ENCODE data around the gene NAA10. TPM values are rescaled to one million over a fixed set of nuclear protein-coding genes. Genes with fewer than 3 reads are reported as not detected.

Gene NAA10
- total RNA-seq, 1 donor from 2014 or later = 127 TPM

GRCh38 chrX:153927922-153928760 is 6.7 kb downstream of the NAA10 start:
- H3K9me3 Mint-ChIP-seq = no peaks in the 10 kb centered on the region
- DNase-seq (ENCODE audit: low spot score) = peak; percentile 90
- no peaks in the 10 kb centered on the region for H3K27me3 Mint-ChIP-seq (ENCODE audit: low read depth)
- peak overlapping the region; percentile 86 for H3K4me3 Mint-ChIP-seq (ENCODE audit: low read depth)
- peak overlapping the region; percentile 99 for H3K27ac Mint-ChIP-seq
- H3K4me1 Mint-ChIP-seq (ENCODE audit: low read depth) = peaks cover 20% of the 10 kb centered on the region
- peaks cover 38% of the 10 kb centered on the region for H3K36me3 Mint-ChIP-seq (ENCODE audit: low read depth)
- intact Hi-C loops (cut with micrococcal nuclease) = loop anchor here (1.0 to 10.0 kb wide), 7 partner anchors 19 to 551 kb away; partner anchors contain the start of genes EMD, FLNA, HCFC1 and IDH3G

- peak overlapping the region; percentile 99 for H3K27ac Mint-ChIP-seq
- no peak for DNase-seq (ENCODE audit: low spot score)
- H3K9me3 Mint-ChIP-seq = no peaks in the 10 kb centered on the region
- intact Hi-C loops (cut with micrococcal nuclease) = loop anchor here (5.0 to 10.0 kb wide), 3 partner anchors 163 to 447 kb away; partner anchors contain the start of genes EMD, FLNA, MECP2 and PLXNB3
- H3K36me3 Mint-ChIP-seq (ENCODE audit: low read depth) = peaks cover 43% of the 10 kb centered on the region
- peak overlapping the region; percentile 86 for H3K4me3 Mint-ChIP-seq (ENCODE audit: low read depth)
- no peaks in the 10 kb centered on the region for H3K27me3 Mint-ChIP-seq (ENCODE audit: low read depth)
- H3K4me1 Mint-ChIP-seq (ENCODE audit: low read depth) = peaks cover 21% of the 10 kb centered on the region
Observed at GRCh38 chrX:153927672-153927921, 7.2 kb downstream of the NAA10 start.

GRCh38 chrX:153926858-153927671 is 7.8 kb downstream of the NAA10 start:
- Mint-ChIP-seq H3K4me1 (ENCODE audit: low read depth) (peaks cover 24% of the 10 kb centered on the region), H3K4me3 (ENCODE audit: low read depth) (peak overlapping the region; percentile 86), H3K27ac (peak overlapping the region; percentile 99), H3K9me3 (no peaks in the 10 kb centered on the region), H3K27me3 (ENCODE audit: low read depth) (no peaks in the 10 kb centered on the region), H3K36me3 (ENCODE audit: low read depth) (peaks cover 47% of the 10 kb centered on the region)
- peak; percentile 73 for DNase-seq (ENCODE audit: low spot score)
- intact Hi-C loops (cut with micrococcal nuclease) = loop anchor here (5.0 to 10.0 kb wide), 3 partner anchors 162 to 448 kb away; partner anchors contain the start of genes EMD, FLNA, MECP2 and PLXNB3

GRCh38 chrX:153926552-153926857 is 8.3 kb downstream of the NAA10 start:
- Mint-ChIP-seq H3K27me3 (ENCODE audit: low read depth) (no peaks in the 10 kb centered on the region), H3K36me3 (ENCODE audit: low read depth) (peaks cover 45% of the 10 kb centered on the region), H3K9me3 (no peaks in the 10 kb centered on the region), H3K27ac (peak overlapping the region; percentile 99), H3K4me1 (ENCODE audit: low read depth) (peaks cover 24% of the 10 kb centered on the region), H3K4me3 (ENCODE audit: low read depth) (peak overlapping the region; percentile 86)
- DNase-seq (ENCODE audit: low spot score) = no peak
- intact Hi-C loops (cut with micrococcal nuclease) = loop anchor here (5.0 to 10.0 kb wide), 3 partner anchors 162 to 448 kb away; partner anchors contain the start of genes EMD, FLNA, MECP2 and PLXNB3

GRCh38 chrX:153925739-153926551 is 8.9 kb downstream of the NAA10 start, which contains the start of gene ARHGAP4:
Gene ARHGAP4 (minus strand): TSS chrX:153926264. CDS start chrX:153926202, 62 bp downstream.
- peak; percentile 26 for DNase-seq (ENCODE audit: low spot score)
- H3K36me3 Mint-ChIP-seq (ENCODE audit: low read depth) = peaks cover 41% of the 10 kb centered on the region
- peaks cover 24% of the 10 kb centered on the region for H3K4me1 Mint-ChIP-seq (ENCODE audit: low read depth)
- H3K27ac Mint-ChIP-seq = peak within 1 kb of the TSS; percentile 99
- H3K4me3 Mint-ChIP-seq (ENCODE audit: low read depth) = peak within 1 kb of the TSS; percentile 97
- H3K9me3 Mint-ChIP-seq = no peaks in the 10 kb centered on the region
- no peaks in the 10 kb centered on the region for H3K27me3 Mint-ChIP-seq (ENCODE audit: low read depth)
- intact Hi-C loops (cut with micrococcal nuclease) = loop anchor here (5.0 to 10.0 kb wide), 3 partner anchors 161 to 449 kb away; partner anchors contain the start of genes EMD, FLNA, MECP2 and PLXNB3

- H3K27ac Mint-ChIP-seq = peak overlapping the region; percentile 95
- intact Hi-C loops (cut with micrococcal nuclease) = loop anchor here (5.0 to 10.0 kb wide), 3 partner anchors 161 to 449 kb away; partner anchors contain the start of genes EMD, FLNA, MECP2 and PLXNB3
- DNase-seq (ENCODE audit: low spot score) = no peak
- peaks cover 24% of the 10 kb centered on the region for H3K4me1 Mint-ChIP-seq (ENCODE audit: low read depth)
- no peaks in the 10 kb centered on the region for H3K9me3 Mint-ChIP-seq
- H3K27me3 Mint-ChIP-seq (ENCODE audit: low read depth) = no peaks in the 10 kb centered on the region
- peaks cover 35% of the 10 kb centered on the region for H3K36me3 Mint-ChIP-seq (ENCODE audit: low read depth)
- peak overlapping the region; percentile 97 for H3K4me3 Mint-ChIP-seq (ENCODE audit: low read depth)
Observed at GRCh38 chrX:153925387-153925738, 9.5 kb downstream of the NAA10 start.

GRCh38 chrX:153924149-153924861 is 10.5 kb downstream of the NAA10 start:
- DNase-seq (ENCODE audit: low spot score) = no peak
- Mint-ChIP-seq H3K9me3 (no peaks in the 10 kb centered on the region), H3K36me3 (ENCODE audit: low read depth) (peaks cover 39% of the 10 kb centered on the region), H3K27ac (peak overlapping the region; percentile 95), H3K27me3 (ENCODE audit: low read depth) (no peaks in the 10 kb centered on the region), H3K4me1 (ENCODE audit: low read depth) (peaks cover 22% of the 10 kb centered on the region), H3K4me3 (ENCODE audit: low read depth) (peak overlapping the region; percentile 97)
- intact Hi-C loops (cut with micrococcal nuclease) = loop anchor here (10.0 kb wide), 2 partner anchors 160 to 450 kb away; partner anchors contain the start of genes EMD, FLNA and PLXNB3

- H3K27ac Mint-ChIP-seq = peak overlapping the region; percentile 77
- intact Hi-C loops (cut with micrococcal nuclease) = loop anchor here (10.0 kb wide), 2 partner anchors 158 to 452 kb away; partner anchors contain the start of genes EMD, FLNA and PLXNB3
- no peaks in the 10 kb centered on the region for H3K9me3 Mint-ChIP-seq
- H3K36me3 Mint-ChIP-seq (ENCODE audit: low read depth) = peaks cover 42% of the 10 kb centered on the region
- H3K4me1 Mint-ChIP-seq (ENCODE audit: low read depth) = peaks cover 15% of the 10 kb centered on the region
- no peaks in the 10 kb centered on the region for H3K27me3 Mint-ChIP-seq (ENCODE audit: low read depth)
- no peak for DNase-seq (ENCODE audit: low spot score)
- H3K4me3 Mint-ChIP-seq (ENCODE audit: low read depth) = peak overlapping the region; percentile 97
Observed at GRCh38 chrX:153922932-153923857, 11.6 kb downstream of the NAA10 start.

- Mint-ChIP-seq H3K27ac (peak overlapping the region; percentile 77), H3K36me3 (ENCODE audit: low read depth) (peaks cover 50% of the 10 kb centered on the region), H3K9me3 (no peaks in the 10 kb centered on the region), H3K4me3 (ENCODE audit: low read depth) (peak overlapping the region; percentile 97), H3K4me1 (ENCODE audit: low read depth) (peaks cover 14% of the 10 kb centered on the region), H3K27me3 (ENCODE audit: low read depth) (no peaks in the 10 kb centered on the region)
- no peak for DNase-seq (ENCODE audit: low spot score)
- intact Hi-C loops (cut with micrococcal nuclease) = loop anchor here (10.0 kb wide), 2 partner anchors 157 to 453 kb away; partner anchors contain the start of genes EMD, FLNA and PLXNB3
Observed at GRCh38 chrX:153921511-153922446, 13.1 kb downstream of the NAA10 start.

- Mint-ChIP-seq H3K4me3 (ENCODE audit: low read depth) (no peak overlapping the region), H3K27ac (no peak overlapping the region), H3K36me3 (ENCODE audit: low read depth) (peaks cover 56% of the 10 kb centered on the region), H3K4me1 (ENCODE audit: low read depth) (peaks cover 14% of the 10 kb centered on the region), H3K9me3 (no peaks in the 10 kb centered on the region), H3K27me3 (ENCODE audit: low read depth) (no peaks in the 10 kb centered on the region)
- no peak for DNase-seq (ENCODE audit: low spot score)
- intact Hi-C loops (cut with micrococcal nuclease) = loop anchor here (10.0 kb wide), 2 partner anchors 156 to 454 kb away; partner anchors contain the start of genes EMD, FLNA and PLXNB3
Observed at GRCh38 chrX:153921070-153921469, 13.8 kb downstream of the NAA10 start.
